LNCAP (cell line): ENCODE data around the gene EXOC6.

Source experiments
- CTCF ChIP-seq: fragments of 450-650 bp; IDR thresholded peaks from 2 replicates; pipeline ENCODE4 v1.5.1; 2017; ENCODE audit warnings: mild to moderate bottlenecking

EXOC6 gene

DNA sequence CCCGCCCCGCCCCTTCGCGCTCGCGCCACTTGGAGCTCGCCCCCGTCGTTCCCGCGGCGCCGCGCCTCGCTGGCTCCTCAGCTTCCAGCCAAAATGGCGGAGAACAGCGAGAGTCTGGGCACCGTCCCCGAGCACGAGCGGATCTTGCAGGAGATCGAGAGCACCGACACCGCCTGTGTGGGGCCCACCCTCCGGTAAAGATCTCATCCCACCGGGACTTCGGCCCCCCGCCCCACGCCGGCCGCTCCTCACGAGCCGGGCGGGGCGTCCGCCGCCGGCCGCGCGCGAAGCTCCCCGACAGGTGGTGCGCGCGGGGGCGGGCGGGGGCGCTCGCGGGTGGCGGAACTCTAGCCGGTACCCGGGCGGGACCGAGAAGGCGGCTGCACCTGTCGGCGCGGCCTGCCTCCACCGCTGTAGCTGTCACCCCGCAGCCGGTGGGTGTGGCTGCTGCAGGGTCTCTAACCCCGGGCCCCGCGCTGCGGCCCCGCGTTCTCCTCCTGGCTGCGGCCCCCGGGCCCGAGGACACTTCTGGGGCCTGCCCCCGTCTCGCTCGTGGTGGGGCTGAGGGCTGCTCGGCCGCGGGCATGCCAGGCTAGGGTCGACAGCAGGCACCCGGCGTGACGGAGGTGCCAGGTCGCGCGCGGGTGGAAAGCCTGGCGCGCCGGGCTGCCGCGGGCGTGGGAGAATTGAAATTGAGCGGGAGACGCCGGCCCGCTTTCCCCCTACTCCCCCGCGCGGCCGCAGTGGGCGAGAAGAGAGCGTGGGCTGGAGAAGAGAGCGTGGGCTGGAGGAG, at the start of gene EXOC6:
TSS of gene EXOC6 (plus strand) at position 80 of the 793 bp plus-strand sequence. CDS start at position 94, 14 bp downstream.
- no peak; the same call in 1 of the 2 replicates for TF ChIP-seq CTCF

- TF ChIP-seq CTCF: no peak
These were observed 48.8 kb upstream of the EXOC6 start for GRCh38 chr10:92799568-92799967.

DNA sequence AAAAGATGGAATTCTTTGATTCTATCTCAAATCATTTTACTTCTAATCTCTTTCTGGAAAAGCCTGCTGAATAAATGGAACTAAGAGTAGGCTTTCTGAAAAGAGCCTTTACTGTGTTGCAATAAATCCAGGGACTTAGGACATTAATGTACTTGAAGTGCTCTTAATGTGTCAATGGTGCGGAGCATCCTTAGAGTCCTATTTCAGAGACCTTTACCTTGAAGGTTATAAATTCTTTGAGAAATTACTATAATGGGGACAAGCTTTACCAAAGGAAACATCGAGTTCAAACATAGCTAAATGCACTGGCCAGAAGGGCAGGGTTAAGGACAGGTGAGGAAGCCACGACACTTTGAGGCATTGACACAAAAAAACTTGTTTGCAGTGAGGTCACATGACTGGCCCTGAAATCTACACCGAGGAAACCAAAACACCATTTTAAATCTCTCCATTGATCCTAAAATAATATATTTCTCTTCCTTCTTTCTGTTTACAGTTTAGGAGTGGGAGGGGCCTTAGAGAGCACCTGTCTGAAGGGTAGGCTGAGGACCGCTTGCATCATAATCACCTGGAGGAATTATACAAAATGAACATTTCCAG, 48.1 kb upstream of the EXOC6 start:
- TF ChIP-seq CTCF: no peak

GRCh38 chr10:92801978-92802872, 46.1 kb upstream of the EXOC6 start:
- TF ChIP-seq CTCF: no peak

DNA sequence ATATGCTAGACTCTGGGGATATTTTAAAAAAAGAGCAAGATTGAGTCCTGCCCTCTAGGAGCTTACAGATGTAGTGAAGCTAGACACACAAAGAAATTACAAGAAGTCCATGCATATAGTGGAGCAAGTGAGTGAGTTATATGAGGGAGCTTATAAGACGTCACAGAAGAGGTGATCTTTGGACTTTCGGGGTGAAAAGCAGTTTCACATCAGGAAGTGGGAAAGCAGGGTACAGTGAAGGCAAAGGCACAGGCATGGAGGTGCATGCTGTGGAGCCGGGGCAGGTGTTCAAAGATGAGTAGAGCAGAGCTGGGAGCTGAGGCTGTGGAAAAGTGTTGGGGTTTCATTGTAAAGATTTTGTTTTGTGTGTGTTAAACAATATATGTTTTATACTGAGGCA, 38.5 kb upstream of the EXOC6 start:
- no peak for TF ChIP-seq CTCF

DNA sequence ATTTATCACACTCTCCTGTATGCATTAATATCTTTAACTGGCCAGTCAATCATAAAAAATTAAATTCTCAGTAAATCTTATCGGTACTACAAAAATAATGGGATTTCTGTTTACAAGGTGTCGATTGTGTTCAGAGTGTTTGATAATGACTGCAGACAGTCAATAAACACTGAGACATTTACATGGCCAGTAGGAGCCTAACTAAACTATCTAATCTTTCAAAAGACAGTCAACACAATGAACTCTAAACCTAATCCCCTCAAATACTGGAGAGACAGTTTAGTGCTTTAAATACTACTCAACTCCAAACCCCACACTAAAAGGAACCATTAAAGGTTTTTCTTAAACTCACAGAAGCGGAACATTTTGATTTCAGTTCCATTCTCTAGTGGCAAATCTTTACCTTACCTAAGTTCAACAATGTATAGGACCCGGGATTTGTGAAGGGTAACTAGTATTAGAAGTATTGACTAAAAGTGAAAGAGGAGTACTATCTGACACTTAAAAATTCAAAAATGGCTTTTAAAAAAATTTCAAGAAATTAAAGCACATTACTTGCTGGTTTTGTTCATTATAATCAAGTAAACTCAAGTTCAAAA, 37.3 kb upstream of the EXOC6 start:
- TF ChIP-seq CTCF: no peak

GRCh38 chr10:92811986-92812385, 36.3 kb upstream of the EXOC6 start:
- TF ChIP-seq CTCF: no peak
